GM12878 (cell line): ENCODE measurements around the gene PLVAP. TPM values are rescaled to one million over a fixed set of nuclear protein-coding genes. Genes with fewer than 3 reads are reported as not detected.

Experiments used
- CREB1 ChIP-seq: IDR thresholded peaks from 2 replicates; pipeline ENCODE4 v1.6.1; 2012; ENCODE audit warnings: low read depth, mild to moderate bottlenecking, inconsistent platforms
- IRF5 ChIP-seq: fragments of 450-650 bp; IDR thresholded peaks from 2 replicates; pipeline ENCODE4 v1.6.1; 2017; ENCODE audit warnings: borderline replicate concordance
- MTA2 ChIP-seq: fragments of 450-650 bp; IDR thresholded peaks from 2 replicates; pipeline ENCODE4 v1.6.1; 2016; ENCODE audit warnings: low read depth, mild to moderate bottlenecking, moderate library complexity
- NFIC ChIP-seq: IDR thresholded peaks from 2 replicates; pipeline ENCODE4 v1.6.1; 2012; ENCODE audit warnings: low read depth, mild to moderate bottlenecking, inconsistent platforms, low read length, moderate library complexity
- NFYA ChIP-seq: IDR thresholded peaks from 2 replicates; pipeline ENCODE4 v1.6.1; 2011; ENCODE audit warnings: low read depth, mild to moderate bottlenecking, low read length, improper control_type of control experiment, borderline replicate concordance
- NFYB ChIP-seq: IDR thresholded peaks from 2 replicates; pipeline ENCODE4 v1.6.1; 2011; ENCODE audit warnings: low read depth, mild to moderate bottlenecking, low read length, improper control_type of control experiment, moderate library complexity; ENCODE audit not compliant: insufficient read depth
- NR2F1 ChIP-seq: fragments of 450-650 bp; conservative IDR thresholded peaks from 2 replicates; pipeline ENCODE4 v1.6.1; 2017; ENCODE audit warnings: mild to moderate bottlenecking
- RFX5 ChIP-seq: IDR thresholded peaks from 2 replicates; pipeline ENCODE4 v1.6.1; 2011; ENCODE audit warnings: low read depth, low read length, improper control_type of control experiment
- SP1 ChIP-seq: IDR thresholded peaks from one replicate; pipeline ENCODE4 v1.6.1; 2011; ENCODE audit warnings: low read depth, low read length
- STAT1 ChIP-seq: fragments of 450-650 bp; conservative IDR thresholded peaks from 2 replicates; pipeline ENCODE4 v1.6.1; 2014; ENCODE audit warnings: antibody characterized with exemption, mild to moderate bottlenecking
- STAT3 ChIP-seq: IDR thresholded peaks from 2 replicates; pipeline ENCODE4 v1.6.1; 2011; ENCODE audit warnings: low read depth, low read length, improper control_type of control experiment
- TAF1 ChIP-seq: IDR thresholded peaks from 2 replicates; pipeline ENCODE4 v1.6.1; 2011; ENCODE audit warnings: mild to moderate bottlenecking, low read depth, low read length, borderline replicate concordance
- TARDBP ChIP-seq: IDR thresholded peaks from 2 replicates; pipeline ENCODE4 v1.6.1; 2016; ENCODE audit warnings: borderline replicate concordance
- TCF12 ChIP-seq: IDR thresholded peaks from 2 replicates; pipeline ENCODE4 v1.6.1; 2011; ENCODE audit warnings: low read depth, mild to moderate bottlenecking, low read length
- ZNF217 ChIP-seq: fragments of 450-650 bp; IDR thresholded peaks from 2 replicates; pipeline ENCODE4 v1.6.1; 2017; ENCODE audit warnings: antibody characterized with exemption, mild to moderate bottlenecking
- ZNF274 ChIP-seq: IDR thresholded peaks from one replicate; pipeline ENCODE4 v1.8.0; 2011; ENCODE audit not compliant: insufficient read length, insufficient read depth
- polyA plus RNA-seq, 11 experiments: library from polyadenylated mRNA; depleted of rRNA in 4 of 11; unstranded in 6 of 11; stranded (reverse) in 5 of 11; fragments of >200 nt; fragmentation: Nextera tagmentation in 4 of 11; fragmentation: Illumina TruSeq in 1 of 11; extraction: Ambion mirVana in 4 of 11; extraction: Trizol in 1 of 11; gene quantifications; 1 replicate in 1 of 11; 2 replicates in 10 of 11; pipeline versions ENCODE4 v1.2.1 to v1.2.3, GENCODE V29; 2011 to 2016; ENCODE audit warnings: inconsistent platforms in 2 of 11, missing spikeins in 2 of 11, low read depth in 1 of 11
- total RNA-seq, 4 experiments: library from RNA; depleted of rRNA in 3 of 4; stranded (reverse); fragments of >200 nt in 3 of 4; fragmentation: Illumina TruSeq in 1 of 4; extraction: Trizol in 1 of 4; gene quantifications; 2 replicates each; pipeline versions ENCODE4 v1.2.1 to v1.2.3, GENCODE V29; 2013 to 2021
- TF ChIP-seq, protein P1 (sequence below): fragments of 450-650 bp; IDR thresholded peaks from 2 replicates; pipeline ENCODE4 v1.6.1; 2016; ENCODE audit warnings: mild to moderate bottlenecking
- TF ChIP-seq, protein P2 (sequence below): IDR thresholded peaks from 2 replicates; pipeline ENCODE4 v1.6.1; 2011; ENCODE audit warnings: borderline replicate concordance, low read depth, mild to moderate bottlenecking, moderate library complexity, mixed read lengths, low read length; ENCODE audit not compliant: insufficient read depth; ENCODE audit errors: extremely low read length
- TF ChIP-seq, protein P3 (sequence below): IDR thresholded peaks from 2 replicates; pipeline ENCODE4 v1.6.1; 2012; ENCODE audit warnings: low read length, inconsistent platforms
- TF ChIP-seq, protein P4 (sequence below): IDR thresholded peaks from 2 replicates; pipeline ENCODE4 v1.6.1; 2012; ENCODE audit warnings: mild to moderate bottlenecking, low read depth, low read length

The PLVAP gene
- total and polyA plus RNA-seq, 10 of the 15 experiments (the other 5 are each of a cell fraction or from before 2014, with no cell fraction given): 0.03 to 0.54 (median 0.06) TPM; not detected in 4

DNA sequence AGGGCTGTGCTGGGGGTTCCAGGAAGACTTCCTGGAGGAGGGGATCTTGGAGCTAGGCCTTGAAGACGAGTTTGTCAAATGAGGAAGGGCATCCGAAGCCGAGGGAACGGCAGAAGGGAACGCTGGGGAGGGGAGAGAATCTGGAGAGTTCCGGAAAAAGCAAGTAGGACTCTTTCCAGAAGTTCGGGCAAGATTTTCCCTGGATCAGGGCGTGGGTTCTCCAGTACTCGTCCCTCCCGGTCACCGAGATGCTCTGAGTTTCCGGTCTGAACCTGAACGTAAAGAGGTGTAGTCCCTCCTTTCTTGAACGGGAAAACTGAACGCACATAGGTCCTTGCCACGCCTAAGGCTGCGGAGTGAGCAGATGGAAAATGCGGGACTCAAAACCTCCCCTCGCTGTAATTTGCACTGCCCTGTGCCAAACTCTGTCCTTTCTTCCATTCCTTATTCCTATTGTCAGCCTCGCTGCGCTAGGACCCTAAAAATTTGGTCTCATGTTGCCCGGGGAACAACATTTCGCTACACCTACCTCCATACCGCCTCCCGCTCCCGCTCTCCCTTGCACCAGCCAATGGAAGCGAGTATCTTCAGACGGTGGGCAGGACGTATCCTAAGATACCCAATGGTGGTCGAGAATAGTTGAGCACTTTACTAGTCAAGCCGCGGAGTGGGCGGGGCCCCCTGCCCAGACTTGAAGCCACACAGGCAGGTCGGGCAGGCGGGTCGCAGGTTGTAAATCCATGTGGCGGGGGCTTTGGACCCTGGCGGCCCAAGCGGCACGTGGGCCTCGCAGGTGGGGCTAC lies 40.1 kb downstream of the PLVAP start, which contains the start of gene GTPBP3 (continued):
- TF ChIP-seq, protein P1, sequence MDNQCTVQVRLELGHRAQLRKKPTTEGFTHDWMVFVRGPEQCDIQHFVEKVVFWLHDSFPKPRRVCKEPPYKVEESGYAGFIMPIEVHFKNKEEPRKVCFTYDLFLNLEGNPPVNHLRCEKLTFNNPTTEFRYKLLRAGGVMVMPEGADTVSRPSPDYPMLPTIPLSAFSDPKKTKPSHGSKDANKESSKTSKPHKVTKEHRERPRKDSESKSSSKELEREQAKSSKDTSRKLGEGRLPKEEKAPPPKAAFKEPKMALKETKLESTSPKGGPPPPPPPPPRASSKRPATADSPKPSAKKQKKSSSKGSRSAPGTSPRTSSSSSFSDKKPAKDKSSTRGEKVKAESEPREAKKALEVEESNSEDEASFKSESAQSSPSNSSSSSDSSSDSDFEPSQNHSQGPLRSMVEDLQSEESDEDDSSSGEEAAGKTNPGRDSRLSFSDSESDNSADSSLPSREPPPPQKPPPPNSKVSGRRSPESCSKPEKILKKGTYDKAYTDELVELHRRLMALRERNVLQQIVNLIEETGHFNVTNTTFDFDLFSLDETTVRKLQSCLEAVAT: no peak
- TF ChIP-seq, protein P2, sequence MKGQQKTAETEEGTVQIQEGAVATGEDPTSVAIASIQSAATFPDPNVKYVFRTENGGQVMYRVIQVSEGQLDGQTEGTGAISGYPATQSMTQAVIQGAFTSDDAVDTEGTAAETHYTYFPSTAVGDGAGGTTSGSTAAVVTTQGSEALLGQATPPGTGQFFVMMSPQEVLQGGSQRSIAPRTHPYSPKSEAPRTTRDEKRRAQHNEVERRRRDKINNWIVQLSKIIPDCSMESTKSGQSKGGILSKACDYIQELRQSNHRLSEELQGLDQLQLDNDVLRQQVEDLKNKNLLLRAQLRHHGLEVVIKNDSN: no peak
- TF ChIP-seq IRF5 (no peak), ZNF274 (no peak), CREB1 (peak; percentile 85), TARDBP (peak; percentile 74; the same call in 1 of the 2 replicates), NFYB (peak; percentile 76), STAT1 (0 out of 2 replicates have a peak, but pooled peaks have one; percentile 54), RFX5 (peak; percentile 78; the same call in 1 of the 2 replicates), MTA2 (peak; percentile 23), NR2F1 (0 out of 2 replicates have a peak, but pooled peaks have one; percentile 42), SP1 (peak; percentile 96), TCF12 (no peak), ZNF217 (peak; percentile 12; the same call in 1 of the 2 replicates), STAT3 (0 out of 2 replicates have a peak, but pooled peaks have one; percentile 32), NFYA (no peak), TAF1 (peak; percentile 60; the same call in 1 of the 2 replicates), NFIC (no peak; the same call in 1 of the 2 replicates)
- TF ChIP-seq, protein P3, sequence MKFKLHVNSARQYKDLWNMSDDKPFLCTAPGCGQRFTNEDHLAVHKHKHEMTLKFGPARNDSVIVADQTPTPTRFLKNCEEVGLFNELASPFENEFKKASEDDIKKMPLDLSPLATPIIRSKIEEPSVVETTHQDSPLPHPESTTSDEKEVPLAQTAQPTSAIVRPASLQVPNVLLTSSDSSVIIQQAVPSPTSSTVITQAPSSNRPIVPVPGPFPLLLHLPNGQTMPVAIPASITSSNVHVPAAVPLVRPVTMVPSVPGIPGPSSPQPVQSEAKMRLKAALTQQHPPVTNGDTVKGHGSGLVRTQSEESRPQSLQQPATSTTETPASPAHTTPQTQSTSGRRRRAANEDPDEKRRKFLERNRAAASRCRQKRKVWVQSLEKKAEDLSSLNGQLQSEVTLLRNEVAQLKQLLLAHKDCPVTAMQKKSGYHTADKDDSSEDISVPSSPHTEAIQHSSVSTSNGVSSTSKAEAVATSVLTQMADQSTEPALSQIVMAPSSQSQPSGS: no peak
- TF ChIP-seq, protein P4, sequence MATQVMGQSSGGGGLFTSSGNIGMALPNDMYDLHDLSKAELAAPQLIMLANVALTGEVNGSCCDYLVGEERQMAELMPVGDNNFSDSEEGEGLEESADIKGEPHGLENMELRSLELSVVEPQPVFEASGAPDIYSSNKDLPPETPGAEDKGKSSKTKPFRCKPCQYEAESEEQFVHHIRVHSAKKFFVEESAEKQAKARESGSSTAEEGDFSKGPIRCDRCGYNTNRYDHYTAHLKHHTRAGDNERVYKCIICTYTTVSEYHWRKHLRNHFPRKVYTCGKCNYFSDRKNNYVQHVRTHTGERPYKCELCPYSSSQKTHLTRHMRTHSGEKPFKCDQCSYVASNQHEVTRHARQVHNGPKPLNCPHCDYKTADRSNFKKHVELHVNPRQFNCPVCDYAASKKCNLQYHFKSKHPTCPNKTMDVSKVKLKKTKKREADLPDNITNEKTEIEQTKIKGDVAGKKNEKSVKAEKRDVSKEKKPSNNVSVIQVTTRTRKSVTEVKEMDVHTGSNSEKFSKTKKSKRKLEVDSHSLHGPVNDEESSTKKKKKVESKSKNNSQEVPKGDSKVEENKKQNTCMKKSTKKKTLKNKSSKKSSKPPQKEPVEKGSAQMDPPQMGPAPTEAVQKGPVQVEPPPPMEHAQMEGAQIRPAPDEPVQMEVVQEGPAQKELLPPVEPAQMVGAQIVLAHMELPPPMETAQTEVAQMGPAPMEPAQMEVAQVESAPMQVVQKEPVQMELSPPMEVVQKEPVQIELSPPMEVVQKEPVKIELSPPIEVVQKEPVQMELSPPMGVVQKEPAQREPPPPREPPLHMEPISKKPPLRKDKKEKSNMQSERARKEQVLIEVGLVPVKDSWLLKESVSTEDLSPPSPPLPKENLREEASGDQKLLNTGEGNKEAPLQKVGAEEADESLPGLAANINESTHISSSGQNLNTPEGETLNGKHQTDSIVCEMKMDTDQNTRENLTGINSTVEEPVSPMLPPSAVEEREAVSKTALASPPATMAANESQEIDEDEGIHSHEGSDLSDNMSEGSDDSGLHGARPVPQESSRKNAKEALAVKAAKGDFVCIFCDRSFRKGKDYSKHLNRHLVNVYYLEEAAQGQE: no peak
